Measurements from ENCODE around the gene MADCAM1.
"Not testable (repeated sequence)": the region's sequence is repeated elsewhere in the genome, so short reads cannot be mapped to it uniquely, and the experiment has no call there.

Gene MADCAM1

DNA sequence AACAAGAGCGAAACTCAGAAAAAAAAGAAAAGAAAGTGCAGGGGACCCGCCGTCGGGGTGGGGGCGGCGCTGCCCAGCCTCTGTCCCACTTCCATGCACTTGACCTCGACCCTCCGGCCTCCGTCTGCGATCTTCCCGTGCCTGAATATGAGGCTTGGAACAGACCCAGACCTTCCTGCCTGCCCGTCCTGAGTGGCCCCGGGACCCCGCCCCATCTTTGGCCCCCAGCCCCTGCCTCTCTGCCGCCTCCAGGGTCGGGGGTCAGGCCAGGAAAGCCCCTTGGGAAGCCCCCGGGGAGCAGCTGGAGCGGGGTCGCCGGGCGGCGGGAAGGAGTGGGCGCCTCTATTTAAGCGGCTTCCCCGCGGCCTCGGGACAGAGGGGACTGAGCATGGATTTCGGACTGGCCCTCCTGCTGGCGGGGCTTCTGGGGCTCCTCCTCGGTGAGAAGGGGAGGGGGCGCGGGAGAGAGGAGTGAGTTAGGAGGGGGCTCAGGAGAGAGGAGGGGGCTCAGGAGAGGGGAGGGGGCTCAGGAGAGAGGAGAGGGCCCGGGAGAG lies at the start of gene MADCAM1:
MADCAM1 (plus strand) TSS at position 375 of the 554 bp plus-strand sequence; CDS start at position 389, 14 bp downstream.
- DNase-seq (ENCODE audit: low read depth in 2 of 2): no peak

DNA sequence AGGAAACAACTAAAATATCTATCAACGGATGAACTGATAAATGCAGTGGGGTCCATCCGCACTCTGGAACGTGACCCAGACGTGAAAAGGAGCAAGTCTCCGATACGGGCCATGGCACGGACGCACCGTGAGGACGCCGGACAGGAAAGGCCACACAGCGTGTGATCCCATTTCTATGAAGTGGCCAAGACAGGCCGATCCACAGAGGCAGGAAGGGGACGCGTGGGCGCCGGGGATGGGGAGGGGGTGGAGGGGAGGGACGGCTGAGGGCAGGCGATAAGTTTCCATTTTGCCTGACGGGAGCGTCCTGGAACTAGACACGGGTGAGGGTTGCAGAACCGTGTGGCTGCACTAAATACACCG lies 49.2 kb upstream of the MADCAM1 start:
- no peak for DNase-seq (ENCODE audit: low read depth in 2 of 2)

DNA sequence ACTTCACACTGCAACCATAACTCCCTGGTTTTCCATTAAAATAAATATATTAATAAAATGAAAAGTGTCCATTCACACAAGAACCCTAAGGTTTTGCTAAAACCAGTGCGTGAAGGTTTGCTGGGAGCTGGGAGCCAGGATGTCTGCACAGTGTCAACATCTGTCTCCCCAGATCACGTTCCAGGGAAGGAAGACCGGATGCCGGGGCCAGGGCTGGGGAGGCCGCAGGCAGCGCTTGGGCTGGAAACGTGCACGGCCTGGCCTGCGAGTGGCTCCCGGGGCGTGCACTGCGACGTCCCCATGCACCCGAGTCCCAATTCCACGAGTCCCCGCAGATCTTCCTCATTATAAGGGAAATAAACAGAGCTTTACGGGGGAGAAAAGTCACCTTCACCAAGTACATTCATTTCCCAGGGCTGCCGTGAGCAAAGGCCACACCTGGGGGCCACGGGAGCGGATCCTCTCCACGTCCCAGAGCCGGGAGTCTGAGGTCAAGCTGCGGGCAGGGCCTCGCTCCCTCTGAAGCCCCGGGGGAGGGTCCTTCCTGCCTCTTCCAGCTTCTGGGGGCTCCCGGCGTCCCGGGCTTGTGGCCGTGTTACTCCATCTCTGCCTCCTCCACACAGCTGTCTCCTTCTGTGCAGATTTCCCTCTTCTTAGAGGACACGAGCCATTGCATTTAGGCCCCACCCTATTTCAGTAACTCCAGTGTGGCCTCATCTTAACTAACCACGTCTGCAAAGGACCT lies 48.3 kb upstream of the MADCAM1 start:
- no peak for DNase-seq (ENCODE audit: low read depth in 2 of 2)

DNA sequence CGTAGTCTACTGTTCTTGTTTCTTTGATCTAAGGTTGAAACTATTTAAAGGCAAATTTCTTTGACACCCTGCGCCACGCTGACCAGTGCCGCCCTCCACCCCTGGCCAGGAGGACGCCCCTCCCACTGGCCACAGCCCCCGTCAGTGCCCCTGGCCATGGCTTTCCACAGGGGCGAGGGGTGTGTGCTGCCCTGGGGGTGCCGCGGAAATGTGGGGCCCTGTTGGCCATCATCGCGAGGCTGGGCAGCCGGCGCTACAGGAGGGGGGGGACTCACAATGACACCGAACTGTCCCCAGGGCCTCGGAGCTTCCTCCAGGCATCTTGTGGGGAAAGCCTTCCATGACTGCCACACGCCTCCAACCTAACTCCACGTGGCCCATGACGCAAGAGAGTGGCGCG lies 46.4 kb upstream of the MADCAM1 start:
- no peak for DNase-seq (ENCODE audit: low read depth in 2 of 2)

DNA sequence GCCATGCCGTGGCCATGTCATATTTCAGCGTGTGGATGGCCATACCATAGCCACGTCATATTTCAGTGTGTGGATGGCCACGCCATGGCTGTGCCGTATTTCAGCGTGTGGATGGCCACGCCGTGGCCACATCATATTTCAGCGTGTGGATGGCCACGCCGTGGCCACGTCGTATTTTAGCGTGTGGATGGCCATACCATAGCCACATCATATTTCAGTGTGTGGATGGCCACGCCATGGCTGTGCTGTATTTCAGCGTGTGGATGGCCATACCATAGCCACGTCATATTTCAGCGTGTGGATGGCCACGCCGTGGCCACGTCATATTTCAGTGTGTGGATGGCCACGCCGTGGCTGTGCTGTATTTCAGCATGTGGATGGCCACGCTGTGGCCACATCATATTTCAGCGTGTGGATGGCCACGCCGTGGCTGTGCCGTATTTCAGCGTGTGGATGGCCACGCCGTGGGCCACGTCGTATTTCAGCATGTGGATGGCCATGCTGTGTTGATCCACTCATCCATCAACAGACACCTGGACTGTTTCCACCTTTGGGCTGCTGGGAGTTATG lies 45.3 kb upstream of the MADCAM1 start:
- DNase-seq (ENCODE audit: low read depth in 2 of 2): not testable (repeated sequence)

DNA sequence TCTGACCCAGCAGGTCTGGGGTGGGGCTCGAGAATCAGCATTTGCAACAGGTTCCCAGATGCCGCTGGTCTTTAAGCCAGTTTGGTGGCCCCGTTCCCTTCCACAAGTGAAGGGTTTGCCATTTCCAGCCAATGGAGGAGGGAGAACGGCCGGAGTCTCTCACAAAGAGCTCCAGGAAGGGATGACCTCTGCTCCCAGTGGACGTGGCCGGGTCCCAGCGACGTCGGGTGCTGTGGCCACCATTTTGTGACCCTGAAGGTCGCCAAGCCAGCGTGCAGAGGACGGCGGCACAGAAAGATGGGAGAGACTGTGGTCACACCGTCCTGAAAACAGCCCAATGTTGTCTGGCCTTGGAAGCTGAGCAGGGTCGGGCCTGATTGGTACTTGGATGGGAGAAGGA lies 43.5 kb upstream of the MADCAM1 start:
- DNase-seq (ENCODE audit: low read depth in 2 of 2): no peak

DNA sequence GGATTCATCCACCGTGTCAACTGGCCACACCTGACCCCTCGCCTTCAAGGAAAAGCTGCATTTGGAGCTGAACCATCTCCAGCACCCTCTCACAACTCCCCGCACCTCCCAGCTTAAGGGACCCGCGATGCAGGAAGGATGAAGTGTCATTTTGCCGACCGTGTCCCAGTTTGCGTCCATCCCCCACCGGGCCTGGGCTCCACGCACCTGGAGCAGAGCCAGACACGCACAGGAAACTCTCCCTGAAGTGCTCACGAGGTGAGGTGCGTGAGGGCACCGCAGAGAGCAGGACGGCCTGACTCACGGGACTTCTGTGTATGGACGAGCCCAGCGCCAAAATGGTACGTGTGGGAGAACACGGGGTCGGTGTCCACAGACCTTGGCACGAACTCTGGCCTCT lies 42.7 kb upstream of the MADCAM1 start:
- no peak for DNase-seq (ENCODE audit: low read depth in 2 of 2)

DNA sequence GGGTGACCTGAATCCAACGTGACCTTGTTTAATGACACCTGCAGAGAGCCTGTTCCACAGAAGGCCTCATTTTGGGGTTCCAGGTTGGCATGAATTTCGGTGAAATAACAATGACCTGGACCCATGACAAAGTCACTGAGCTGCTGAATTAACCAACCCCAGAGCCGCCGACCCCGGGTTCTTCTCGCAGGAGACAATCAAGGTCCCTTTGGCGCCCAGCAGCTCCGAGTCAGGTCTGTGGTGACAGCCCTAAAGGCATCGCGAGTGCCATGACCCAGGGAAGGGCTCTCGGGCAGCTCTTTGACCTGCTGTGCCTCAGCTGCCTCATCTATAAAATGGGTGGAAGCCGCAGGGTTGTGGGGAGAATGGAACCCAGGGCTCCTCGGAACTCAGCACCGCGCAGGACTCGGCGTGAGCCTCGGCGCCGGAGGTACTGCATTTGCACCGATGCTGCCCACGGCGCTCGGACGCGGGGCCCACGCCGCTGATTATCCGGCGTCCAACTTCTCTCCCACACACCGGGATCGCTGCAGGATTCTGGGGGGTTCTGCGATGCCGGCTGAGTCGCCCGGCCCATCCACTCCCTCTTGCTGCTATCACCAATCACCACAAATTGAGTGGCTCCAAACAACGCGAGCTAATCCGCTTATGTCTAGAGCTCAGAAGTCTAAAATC lies 41.1 kb upstream of the MADCAM1 start:
- no peak for DNase-seq (ENCODE audit: low read depth in 2 of 2)

DNA sequence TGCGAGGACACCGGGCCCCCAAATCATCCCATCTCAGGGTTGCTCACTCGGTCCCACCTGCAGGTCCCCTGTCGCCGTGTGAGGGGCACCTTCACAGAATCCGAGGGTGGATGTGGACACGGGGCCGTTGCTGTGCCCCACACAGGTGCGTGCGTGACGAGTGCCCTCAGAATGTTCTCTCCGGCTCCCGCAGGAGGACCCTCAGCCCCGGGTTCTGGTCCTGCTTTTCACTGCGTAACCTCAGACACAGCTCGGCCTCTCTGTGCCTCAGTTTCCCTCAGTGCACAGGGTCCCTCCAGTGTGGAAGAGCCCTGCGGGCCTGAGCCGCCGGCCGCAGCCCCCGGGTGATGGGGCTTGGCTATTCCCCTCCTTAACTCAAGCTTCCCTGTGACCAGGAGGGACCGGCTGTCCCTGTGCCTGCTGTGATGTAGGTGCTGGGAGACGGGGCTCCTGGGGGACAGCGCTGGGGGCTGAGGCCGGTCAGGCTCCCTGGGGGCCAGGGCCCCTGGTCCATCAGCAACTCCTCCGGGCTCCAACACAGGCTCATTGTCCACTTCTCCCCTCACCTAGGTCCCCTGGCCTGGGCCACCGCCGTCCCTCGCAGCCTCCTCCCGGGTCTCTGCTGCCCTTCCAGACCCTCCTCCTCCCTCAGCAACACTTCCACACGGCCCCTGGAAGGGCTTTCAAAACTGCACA lies 40.3 kb upstream of the MADCAM1 start:
- DNase-seq (ENCODE audit: low read depth in 2 of 2): no peak

DNA sequence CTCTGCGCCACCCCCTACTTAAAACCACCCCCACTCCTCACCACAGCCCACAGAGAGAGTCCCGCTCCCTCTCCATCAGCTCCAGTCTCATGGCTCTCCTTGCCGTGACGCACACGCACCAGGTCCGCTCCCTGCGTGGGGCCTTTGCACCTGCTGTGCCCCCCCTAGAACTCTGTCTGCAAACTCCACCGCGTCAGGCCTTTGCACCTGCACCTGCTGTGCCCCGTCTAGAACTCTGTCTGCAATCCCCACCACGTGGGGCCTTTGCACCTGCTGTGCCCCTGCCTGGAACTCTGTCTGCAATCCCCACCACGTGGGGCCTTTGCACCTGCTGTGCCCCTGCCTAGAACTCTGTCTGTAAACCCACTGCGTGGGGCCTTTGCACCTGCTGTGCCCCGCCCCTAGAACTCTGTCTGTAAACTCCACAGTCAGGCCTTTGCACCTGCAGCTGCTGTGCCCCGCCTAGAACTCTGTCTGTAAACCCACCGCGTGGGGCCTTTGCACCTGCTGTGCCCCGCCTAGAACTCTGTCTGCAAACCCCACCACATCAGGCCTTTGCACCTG lies 39.7 kb upstream of the MADCAM1 start:
- DNase-seq (ENCODE audit: low read depth in 2 of 2): no peak

DNA sequence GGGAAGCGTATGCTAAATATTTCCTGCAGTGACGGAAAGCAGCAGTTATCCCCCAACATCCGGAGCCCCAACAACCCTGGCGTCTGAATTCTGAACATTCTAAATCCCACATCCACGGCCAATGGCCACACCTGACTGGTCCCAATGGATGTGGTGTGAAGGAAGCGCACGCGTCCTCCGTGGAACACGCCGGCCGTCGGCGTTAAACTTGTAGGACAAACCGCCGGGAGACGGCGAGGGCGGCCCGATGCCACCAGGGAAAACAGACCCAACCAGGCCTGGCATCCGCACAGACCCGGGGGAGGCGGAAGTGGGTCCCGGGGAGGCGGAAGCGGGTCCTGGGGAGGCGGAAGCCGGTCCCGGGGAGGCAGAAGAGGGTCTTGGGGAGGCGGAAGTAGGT lies 38.6 kb upstream of the MADCAM1 start:
- DNase-seq (ENCODE audit: low read depth in 2 of 2): no peak

DNA sequence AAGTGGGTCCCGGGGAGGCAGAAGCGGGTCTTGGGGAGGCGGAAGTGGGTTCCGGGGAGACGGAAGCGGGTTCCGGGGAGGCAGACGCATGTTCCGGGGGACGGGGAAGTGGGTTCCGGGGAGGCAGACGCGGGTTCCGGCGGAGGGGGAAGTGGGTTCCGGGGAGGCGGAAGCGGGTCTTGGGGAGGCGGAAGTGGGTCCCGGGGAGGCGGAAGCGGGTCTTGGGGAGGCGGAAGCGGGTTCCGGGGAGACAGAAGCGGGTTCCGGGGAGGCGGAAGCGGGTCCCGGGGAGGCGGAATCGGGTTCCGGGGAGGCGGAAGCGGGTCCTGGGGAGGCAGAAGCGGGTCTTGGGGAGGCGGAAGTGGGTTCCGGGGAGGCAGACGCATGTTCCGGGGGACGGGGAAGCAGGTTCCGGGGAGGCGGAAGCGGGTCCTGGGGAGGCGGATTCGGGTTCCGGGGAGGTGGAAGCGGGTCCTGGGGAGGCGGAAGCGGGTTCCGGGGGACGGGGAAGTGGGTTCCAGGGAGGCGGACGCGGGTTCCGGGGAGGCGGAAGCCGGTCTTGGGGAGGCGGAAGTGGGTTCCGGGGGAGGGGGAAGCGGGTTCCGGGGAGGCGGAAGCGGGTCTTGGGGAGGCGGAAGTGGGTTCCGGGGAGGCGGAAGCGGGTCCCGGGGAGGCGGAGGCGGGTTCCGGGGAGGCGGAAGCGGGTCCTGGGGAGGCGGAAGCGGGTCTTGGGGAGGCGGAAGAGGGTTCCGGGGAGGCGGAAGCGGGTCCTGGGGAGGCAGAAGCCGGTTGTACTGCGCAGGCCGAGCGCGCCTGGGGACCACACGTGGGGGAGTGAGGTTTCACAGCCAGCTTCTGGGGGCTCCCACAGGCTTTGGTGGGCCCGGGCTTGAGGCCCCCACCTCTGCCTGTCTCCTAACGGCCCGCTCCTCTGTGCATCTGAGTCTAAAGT lies 37.9 kb upstream of the MADCAM1 start:
- DNase-seq (ENCODE audit: low read depth in 2 of 2): no peak

DNA sequence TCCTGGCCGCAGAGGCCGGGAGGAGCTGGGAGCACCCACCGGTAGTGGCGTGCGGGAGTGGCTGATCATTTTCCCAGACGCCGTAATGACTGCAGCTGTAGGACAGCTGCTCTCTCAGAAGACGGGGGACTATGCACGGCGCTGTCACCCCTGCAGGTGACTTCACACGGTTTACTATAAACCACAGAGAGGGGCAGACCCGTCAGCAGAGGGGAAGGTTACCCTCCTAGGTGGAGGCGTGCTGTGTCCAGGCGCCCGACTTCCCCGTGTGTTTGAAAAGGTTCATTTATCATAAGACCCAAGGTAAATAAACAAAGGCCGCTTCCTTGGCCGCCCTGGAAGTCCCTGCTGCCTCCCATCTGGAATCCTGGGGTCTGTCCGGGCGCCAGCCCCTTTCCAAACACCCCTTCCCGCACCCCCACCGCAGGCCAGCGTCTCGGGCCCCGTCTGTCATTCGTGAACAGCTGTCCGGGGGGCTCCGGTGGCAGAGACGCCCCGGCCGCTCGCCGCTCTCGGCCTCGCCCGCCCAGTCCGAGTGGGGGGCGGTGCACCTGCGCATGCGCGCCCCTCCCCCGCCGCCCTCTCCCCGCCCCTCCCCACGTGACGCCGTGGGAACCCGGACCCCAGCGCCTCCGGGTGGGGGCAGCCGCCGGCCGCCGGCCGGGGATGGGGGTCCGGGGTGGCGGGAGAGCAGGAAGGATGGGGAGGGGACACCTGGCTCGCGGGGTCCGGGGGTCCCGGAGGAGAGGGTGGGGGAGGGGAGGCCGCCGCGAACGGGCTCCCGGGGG lies 36.4 kb upstream of the MADCAM1 start:
- no peak for DNase-seq (ENCODE audit: low read depth in 2 of 2)

DNA sequence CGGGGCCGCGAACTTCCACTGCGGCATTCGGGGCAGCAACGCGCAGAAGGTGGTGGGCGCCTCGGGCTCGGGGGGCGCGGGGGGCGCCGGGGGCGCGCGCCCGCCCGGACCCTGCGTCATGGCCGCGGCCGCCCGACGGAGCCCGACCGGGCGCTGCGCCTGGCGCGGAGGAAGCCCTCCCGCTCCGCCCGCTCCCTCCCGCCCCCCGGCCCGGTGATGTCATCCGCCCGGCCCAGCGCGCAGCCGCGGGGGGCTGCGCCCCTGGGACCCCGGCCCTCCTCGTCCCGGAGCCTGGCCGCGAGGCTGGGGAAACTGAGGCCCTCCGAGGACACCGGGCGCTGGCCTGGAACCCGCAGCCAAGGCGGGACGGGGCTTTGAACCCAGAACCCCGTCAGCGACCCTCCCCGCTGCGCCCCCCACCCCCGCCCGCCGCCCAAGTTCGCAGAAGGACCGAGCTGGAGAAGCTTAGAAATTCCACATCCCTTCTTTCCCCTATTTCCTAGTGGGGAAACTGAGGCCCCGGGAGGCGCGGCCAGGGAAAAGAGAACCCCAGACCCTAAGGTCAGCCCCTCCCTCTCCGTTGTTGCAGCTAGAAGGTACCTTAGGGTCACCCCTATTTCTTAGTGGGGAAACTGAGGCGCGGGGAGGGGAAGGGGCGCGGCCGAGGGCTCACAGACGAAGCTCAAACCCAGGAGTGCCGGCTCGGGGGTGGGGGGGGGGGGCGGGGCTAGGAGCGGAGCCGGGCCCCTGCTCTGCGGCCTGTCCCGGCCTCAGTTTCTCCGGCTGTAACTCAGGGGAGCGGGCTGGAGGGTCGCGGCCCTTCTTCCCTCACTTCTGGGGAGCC lies 35.2 kb upstream of the MADCAM1 start, which contains the start of gene SHC2:
SHC2 (minus strand) TSS at position 157 of the 844 bp plus-strand sequence; CDS start at position 120, 37 bp downstream.
- no peak for DNase-seq (ENCODE audit: low read depth in 2 of 2)

DNA sequence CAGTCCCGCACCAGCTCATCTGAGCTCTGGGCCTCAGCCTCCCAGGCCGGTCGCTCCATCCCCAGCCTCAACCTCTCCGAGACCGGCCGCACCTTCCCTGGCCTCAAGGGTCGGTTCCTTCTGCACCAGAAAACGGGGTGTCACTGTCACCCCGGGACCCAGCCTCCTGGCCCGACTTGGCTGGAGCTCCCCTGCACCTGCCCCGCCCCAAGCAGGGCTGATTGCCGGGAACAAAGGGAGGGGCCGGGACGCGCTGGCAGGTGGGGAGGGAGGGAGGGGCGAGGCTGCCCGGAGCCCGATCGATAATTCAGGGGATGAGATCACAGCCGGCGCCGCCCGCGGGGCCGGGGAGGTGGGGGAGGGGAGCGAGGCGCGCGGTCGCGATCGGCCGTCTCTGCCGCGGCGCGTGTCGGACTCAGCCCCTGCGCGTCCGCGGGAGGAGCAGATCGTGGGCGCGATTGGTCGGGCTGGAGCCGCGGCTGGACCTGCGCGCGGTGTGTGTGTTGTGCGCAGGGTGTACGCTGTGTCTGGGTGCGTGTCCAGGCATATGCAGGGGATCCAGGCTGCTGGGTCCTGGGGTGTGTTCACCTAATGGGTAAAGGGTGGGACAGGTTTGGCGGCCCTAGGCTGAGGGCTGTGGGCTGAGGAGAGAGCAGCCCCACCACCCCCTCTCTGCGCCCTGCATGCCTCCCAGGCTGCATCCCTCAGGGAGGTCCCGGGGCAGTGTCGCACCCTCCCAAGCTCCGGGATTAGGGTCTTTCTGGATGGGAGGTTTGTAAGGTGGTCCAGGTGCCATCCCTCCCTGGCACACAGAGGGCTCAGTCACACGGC lies 34.4 kb upstream of the MADCAM1 start:
- no peak for DNase-seq (ENCODE audit: low read depth in 2 of 2)

DNA sequence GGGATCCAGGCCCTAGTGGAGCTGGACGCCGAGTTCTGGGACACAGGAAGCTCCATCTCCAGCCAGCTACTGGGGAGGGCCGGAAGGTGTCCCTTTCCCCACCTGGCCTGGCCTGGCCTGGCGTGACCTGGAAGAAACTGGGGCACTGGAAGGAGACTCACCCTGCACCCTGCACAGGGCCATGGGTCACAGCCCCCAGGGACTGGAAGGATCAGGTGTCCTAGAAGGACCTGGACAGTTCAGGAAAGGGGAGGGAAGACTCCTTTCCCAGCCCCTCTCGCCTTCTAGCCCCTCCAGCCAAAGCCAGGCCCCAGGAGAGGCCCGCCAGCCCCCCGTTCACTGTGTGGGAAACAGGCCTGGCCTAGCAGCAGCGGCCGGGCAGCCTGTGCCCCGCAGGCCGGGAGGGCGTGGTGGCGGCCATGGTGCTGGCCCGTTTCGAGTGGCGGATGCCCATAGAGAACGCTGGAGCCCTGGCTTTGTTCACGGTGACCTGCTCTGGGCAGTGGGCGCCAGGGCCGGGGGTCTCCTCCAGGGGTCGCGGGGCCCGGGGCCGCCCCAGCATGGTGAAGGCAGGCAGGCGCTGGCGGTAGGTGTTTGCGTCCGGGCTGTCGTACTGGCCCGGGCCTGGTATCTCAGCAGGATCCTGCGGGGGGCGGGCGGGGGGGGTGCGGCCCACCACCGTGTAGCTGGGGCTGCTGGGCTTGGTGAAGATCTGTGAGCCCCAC lies 32.6 kb upstream of the MADCAM1 start:
- no peak for DNase-seq (ENCODE audit: low read depth in 2 of 2)

DNA sequence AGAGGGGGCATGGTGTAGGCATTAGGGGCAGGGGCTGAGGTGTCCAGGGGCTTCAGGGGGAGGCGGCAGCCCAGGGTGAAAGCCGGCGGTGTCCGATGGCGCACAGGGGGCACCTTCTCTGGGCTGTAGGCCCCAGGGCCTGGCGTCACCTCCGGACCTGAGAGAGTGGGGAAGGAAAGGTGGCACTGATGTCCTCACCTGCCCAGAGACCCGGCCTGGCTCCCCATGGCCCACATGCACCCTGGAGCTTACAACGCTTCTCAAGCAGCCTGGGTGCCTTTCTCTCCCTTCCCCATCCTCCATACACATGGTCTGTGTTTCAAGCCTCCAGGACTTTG lies 32.1 kb upstream of the MADCAM1 start:
- no peak for DNase-seq (ENCODE audit: low read depth in 2 of 2)

Data from fibroblast of skin of left quadriceps (primary cell).